AG09319 (cell line): ENCODE data around the gene JPT2.

Experiments used
- DNase-seq: peaks from one replicate; pipeline ENCODE4 v3.0.0-alpha.2; 2010; ENCODE audit warnings: low read depth; ENCODE audit errors: extremely low read depth
- TF ChIP-seq, protein P1 (sequence below): IDR thresholded peaks from 2 replicates; pipeline ENCODE4 v1.5.1; 2011; ENCODE audit warnings: low read depth, mild to moderate bottlenecking, inconsistent platforms, low read length, moderate library complexity

JPT2 gene

GRCh38 chr16:1708083-1708767, 30.1 kb downstream of the JPT2 start:
- TF ChIP-seq, protein P1, sequence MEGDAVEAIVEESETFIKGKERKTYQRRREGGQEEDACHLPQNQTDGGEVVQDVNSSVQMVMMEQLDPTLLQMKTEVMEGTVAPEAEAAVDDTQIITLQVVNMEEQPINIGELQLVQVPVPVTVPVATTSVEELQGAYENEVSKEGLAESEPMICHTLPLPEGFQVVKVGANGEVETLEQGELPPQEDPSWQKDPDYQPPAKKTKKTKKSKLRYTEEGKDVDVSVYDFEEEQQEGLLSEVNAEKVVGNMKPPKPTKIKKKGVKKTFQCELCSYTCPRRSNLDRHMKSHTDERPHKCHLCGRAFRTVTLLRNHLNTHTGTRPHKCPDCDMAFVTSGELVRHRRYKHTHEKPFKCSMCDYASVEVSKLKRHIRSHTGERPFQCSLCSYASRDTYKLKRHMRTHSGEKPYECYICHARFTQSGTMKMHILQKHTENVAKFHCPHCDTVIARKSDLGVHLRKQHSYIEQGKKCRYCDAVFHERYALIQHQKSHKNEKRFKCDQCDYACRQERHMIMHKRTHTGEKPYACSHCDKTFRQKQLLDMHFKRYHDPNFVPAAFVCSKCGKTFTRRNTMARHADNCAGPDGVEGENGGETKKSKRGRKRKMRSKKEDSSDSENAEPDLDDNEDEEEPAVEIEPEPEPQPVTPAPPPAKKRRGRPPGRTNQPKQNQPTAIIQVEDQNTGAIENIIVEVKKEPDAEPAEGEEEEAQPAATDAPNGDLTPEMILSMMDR: no peak
- no peak for DNase-seq

DNA sequence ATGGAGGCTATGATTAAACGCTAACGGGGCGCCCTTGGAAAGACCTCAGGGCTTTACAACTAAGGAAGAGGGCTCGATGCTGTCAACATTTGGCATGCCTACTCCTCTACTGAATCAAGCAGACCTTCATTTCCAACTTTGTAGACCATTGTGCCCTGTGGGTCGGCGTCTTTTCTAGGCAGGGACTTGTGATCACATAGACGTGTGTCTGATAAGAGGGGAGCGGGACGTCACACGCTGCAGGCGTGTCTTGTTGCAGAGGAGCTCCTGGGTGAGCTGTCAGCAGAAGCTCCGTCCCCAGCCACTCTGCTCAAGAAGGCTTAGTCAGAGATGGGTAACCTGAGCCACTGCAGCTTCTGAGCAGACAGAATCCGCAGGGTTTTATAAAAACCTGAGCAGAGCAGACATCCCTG, 30.7 kb downstream of the JPT2 start:
- TF ChIP-seq, protein P1: no peak
- DNase-seq: no peak

GRCh38 chr16:1709356-1709755, 31.3 kb downstream of the JPT2 start:
- TF ChIP-seq, protein P1: no peak
- DNase-seq: no peak

DNA sequence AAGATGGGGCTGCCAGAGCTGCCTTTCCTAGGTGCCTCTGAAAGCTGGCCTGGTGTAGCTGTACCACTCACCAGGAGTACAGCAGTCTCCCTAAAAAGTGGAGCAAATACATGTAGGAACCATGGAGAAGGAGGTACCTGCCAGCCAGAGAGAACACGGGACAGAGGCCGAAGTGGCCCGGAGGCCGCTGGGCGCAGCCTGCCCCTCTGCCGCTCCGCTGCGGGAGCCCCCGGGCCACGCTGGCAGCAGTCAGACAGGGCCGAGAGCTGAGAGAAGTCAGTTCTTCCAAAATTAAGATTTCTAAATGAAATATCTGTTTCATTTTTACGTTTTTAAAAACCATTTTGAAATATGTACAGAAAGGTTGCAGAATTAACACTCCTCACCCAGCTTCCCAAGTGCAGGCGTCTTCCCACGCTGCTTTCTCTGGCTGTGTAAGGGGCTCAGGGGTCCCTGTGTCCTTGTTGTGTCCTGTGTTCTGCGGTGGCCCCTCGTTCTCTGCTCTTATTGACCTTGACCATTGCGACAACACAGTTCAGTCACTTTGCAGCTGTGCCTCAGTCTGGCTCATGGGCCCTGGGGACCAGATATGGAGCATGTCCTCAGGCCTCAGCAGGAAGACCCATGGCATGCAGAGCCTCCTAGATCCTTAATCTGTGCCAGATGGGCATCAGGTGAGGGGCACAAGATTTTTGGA, 32.9 kb downstream of the JPT2 start:
- no peak for DNase-seq
- TF ChIP-seq, protein P1: no peak

DNA sequence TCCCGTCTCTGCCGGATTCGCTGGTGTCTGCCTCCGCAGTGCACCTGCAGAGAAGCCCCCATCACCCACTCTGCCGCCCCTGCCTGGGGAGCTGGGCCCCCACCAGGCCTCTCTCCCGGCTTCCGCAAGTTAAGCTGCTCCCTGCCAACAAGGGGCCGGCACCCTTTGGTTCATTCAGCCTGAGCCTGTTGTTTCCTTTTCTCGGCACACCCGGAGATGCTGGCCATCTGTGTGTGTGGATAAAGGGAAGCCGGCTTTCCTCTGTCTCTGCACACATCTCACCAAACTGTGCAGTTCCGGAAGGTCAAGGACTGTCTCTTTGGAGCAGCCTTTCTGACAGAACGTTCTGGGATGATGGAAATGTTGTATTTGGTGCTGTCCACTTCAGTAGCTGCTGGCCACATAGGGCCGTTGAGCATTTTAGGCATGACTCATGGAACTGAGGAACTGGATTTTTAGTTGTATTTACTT, 34.7 kb downstream of the JPT2 start:
- DNase-seq: no peak
- TF ChIP-seq, protein P1: no peak

GRCh38 chr16:1713331-1713730, 35.3 kb downstream of the JPT2 start:
- TF ChIP-seq, protein P1: no peak
- no peak for DNase-seq

DNA sequence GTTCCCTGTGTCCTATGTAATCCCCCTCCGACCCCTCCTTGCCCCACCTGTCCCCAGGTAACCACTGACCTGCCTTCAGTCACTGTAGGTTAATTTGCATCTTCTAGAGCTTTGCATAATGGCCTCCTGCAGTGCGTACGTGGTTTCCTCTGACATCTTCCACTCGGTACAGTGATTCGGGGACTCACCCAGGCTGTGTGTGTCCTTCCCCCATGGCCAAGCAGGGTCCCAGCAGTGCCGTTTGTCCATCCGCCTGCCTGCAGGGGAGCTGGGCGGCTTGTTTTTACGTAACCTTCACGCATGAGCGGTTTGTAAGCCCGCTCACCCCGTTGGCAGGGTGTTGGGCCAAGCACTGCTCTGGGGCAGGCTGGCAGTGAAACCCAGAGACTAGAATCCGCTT, 35.9 kb downstream of the JPT2 start:
- DNase-seq: no peak

More for the DNA sequence above, 35.9 kb downstream of the JPT2 start:
- TF ChIP-seq, protein P1: no peak
